A549 (cell line): Measurements from ENCODE around the gene GOT1. TPM values are rescaled to one million over a fixed set of nuclear protein-coding genes. Genes with fewer than 3 reads are reported as not detected.

Experiments
- ATAC-seq, 2 experiments: fragments of 200-7000 bp in 1 of 2; fragments of >200 bp in 1 of 2; cut with Nextera tagmentation in 1 of 2; cut with Tn5 transposase in 1 of 2; 3 replicates each; pipeline versions ENCODE4 v1.8.0 to v1.9.1; 2018 to 2020; ENCODE audit warnings: mild to moderate bottlenecking in 1 of 2, moderate library complexity in 1 of 2
- CTCF ChIA-PET: fragments of 300-600 bp; sonication (Branson Sonifier 250); formaldehyde crosslinking; extraction: SDS; loops from one replicate; lab custom pipeline; 2021; ENCODE audit warnings: antibody characterized with exemption, inconsistent platforms; lab: Yijun Ruan, JAX
- POLR2A ChIA-PET: fragments of 350-600 bp; formaldehyde crosslinking; extraction: SDS; loops from one replicate; lab custom pipeline; 2021; ENCODE audit warnings: antibody characterized with exemption, inconsistent platforms; lab: Yijun Ruan, JAX
- DNase-seq, 2 experiments: peaks; one replicate each; pipeline versions ENCODE4 v3.0.0 to v3.0.0-alpha.2; 2011 to 2016; ENCODE audit warnings: low read depth in 1 of 2, low spot score in 1 of 2
- FAIRE-seq: peaks from 2 replicates; lab custom pipeline; 2011; peaks lifted over from hg19 to GRCh38; lab: Jason Lieb, UNC
- H3K27ac ChIP-seq, 2 experiments: fragments of >200 bp; sonication (Bioruptor Twin); formaldehyde crosslinking; 3 replicates each; pipeline ENCODE4 v1.5.1; 2016 to 2017
- H3K4me1 ChIP-seq: fragments of >200 bp; sonication (Bioruptor Twin); formaldehyde crosslinking; 3 replicates; pipeline ENCODE4 v1.6.1; 2016
- H3K4me2 ChIP-seq: fragments of >200 bp; sonication (Bioruptor Twin); formaldehyde crosslinking; 3 replicates; pipeline ENCODE4 v1.6.1; 2016
- H3K4me3 ChIP-seq: fragments of >200 bp; sonication (Bioruptor Twin); formaldehyde crosslinking; 3 replicates; pipeline ENCODE4 v1.5.1; 2016
- H3K9me3 ChIP-seq: fragments of >200 bp; sonication (Bioruptor Twin); formaldehyde crosslinking; 3 replicates; pipeline ENCODE4 v1.6.1; 2016
- CTCF ChIP-seq: fragments of >200 bp; sonication (Bioruptor Twin); formaldehyde crosslinking; IDR thresholded peaks from 3 replicates; pipeline ENCODE4 v1.5.1; 2016
- EHF ChIP-seq: fragments of 250-450 bp; sonication (Bioruptor Pico); IDR thresholded peaks from 2 replicates; pipeline ENCODE4 v1.5.0; 2020; ENCODE audit warnings: mild to moderate bottlenecking
- EHMT2 ChIP-seq: fragments of 200-600 bp; sonication (generic); IDR thresholded peaks from 2 replicates; pipeline ENCODE4 v1.6.1; 2016; ENCODE audit warnings: antibody characterized with exemption, low read depth, mild to moderate bottlenecking, moderate library complexity
- EP300 ChIP-seq, 2 experiments: fragments of >200 bp; sonication (Bioruptor Twin); formaldehyde crosslinking; IDR thresholded peaks; 2 replicates in 1 of 2; 3 replicates in 1 of 2; pipeline ENCODE4 v1.6.1; 2016 to 2017
- GATA3 ChIP-seq: IDR thresholded peaks from 2 replicates; pipeline ENCODE4 v1.6.1; 2012; ENCODE audit warnings: borderline replicate concordance
- HEYL ChIP-seq: fragments of 250-450 bp; sonication (Bioruptor Pico); IDR thresholded peaks from 2 replicates; pipeline ENCODE4 v1.8.0; 2021; ENCODE audit warnings: mild to moderate bottlenecking, moderate library complexity
- HMGXB4 ChIP-seq: fragments of 250-450 bp; sonication (Bioruptor Pico); IDR thresholded peaks from 2 replicates; pipeline ENCODE4 v1.5.0; 2021; ENCODE audit warnings: mild to moderate bottlenecking, moderate library complexity, borderline replicate concordance
- MAFK ChIP-seq: fragments of 450-650 bp; IDR thresholded peaks from 2 replicates; pipeline ENCODE4 v1.6.1; 2014; ENCODE audit not compliant: partially characterized antibody
- MAZ ChIP-seq: fragments of 150-350 bp; IDR thresholded peaks from 2 replicates; pipeline ENCODE4 v1.6.1; 2014; ENCODE audit warnings: antibody characterized with exemption, low read depth, low read length, borderline replicate concordance
- NPAS2 ChIP-seq: fragments of 250-450 bp; sonication (Bioruptor Pico); IDR thresholded peaks from 2 replicates; pipeline ENCODE4 v1.8.0; 2022; ENCODE audit warnings: mild to moderate bottlenecking, moderate library complexity, borderline replicate concordance
- NR3C1 ChIP-seq: fragments of >200 bp; sonication (Bioruptor Twin); formaldehyde crosslinking; IDR thresholded peaks from 3 replicates; pipeline ENCODE4 v1.6.1; 2017
- PBX3 ChIP-seq: IDR thresholded peaks from 2 replicates; pipeline ENCODE4 v1.6.1; 2012
- PHF8 ChIP-seq: fragments of 200-600 bp; sonication (generic); IDR thresholded peaks from 2 replicates; pipeline ENCODE4 v1.6.1; 2016; ENCODE audit warnings: low read depth, mild to moderate bottlenecking, antibody characterized with exemption, moderate library complexity, borderline replicate concordance
- RAD21 ChIP-seq, 2 experiments: fragments of >200 bp in 1 of 2; sonication (Bioruptor Twin) in 1 of 2; formaldehyde crosslinking in 1 of 2; IDR thresholded peaks in 1 of 2; conservative IDR thresholded peaks in 1 of 2; 2 replicates in 1 of 2; 3 replicates in 1 of 2; pipeline ENCODE4 v1.6.1; 2012 to 2018; ENCODE audit warnings: inconsistent platforms in 1 of 2
- RARB ChIP-seq: fragments of 250-450 bp; sonication (Bioruptor Pico); IDR thresholded peaks from 2 replicates; pipeline ENCODE4 v1.8.0; 2021; ENCODE audit warnings: mild to moderate bottlenecking, moderate library complexity
- RNF2 ChIP-seq: fragments of 200-600 bp; sonication (generic); IDR thresholded peaks from 2 replicates; pipeline ENCODE4 v1.6.1; 2016; ENCODE audit warnings: low read depth, mild to moderate bottlenecking, antibody characterized with exemption, moderate library complexity, borderline replicate concordance
- SREBF2 ChIP-seq: fragments of 450-650 bp; IDR thresholded peaks from 2 replicates; pipeline ENCODE4 v1.6.1; 2014; ENCODE audit warnings: mild to moderate bottlenecking, moderate library complexity
- TP53 ChIP-seq: fragments of 250-450 bp; sonication (Bioruptor Pico); IDR thresholded peaks from 2 replicates; pipeline ENCODE4 v1.5.0; 2021; ENCODE audit warnings: mild to moderate bottlenecking, moderate library complexity
- ZC3H11A ChIP-seq: fragments of 450-650 bp; IDR thresholded peaks from 2 replicates; pipeline ENCODE4 v1.6.1; 2014; ENCODE audit warnings: antibody characterized with exemption, mild to moderate bottlenecking
- ZFP36 ChIP-seq: fragments of 450-650 bp; IDR thresholded peaks from 2 replicates; pipeline ENCODE4 v1.6.1; 2014; ENCODE audit warnings: borderline replicate concordance; ENCODE audit not compliant: partially characterized antibody
- ZNF302 ChIP-seq: fragments of 250-450 bp; sonication (Bioruptor Pico); IDR thresholded peaks from 2 replicates; pipeline ENCODE4 v1.9.0; 2021; ENCODE audit warnings: inconsistent platforms, mild to moderate bottlenecking, moderate library complexity
- ZSCAN20 ChIP-seq: fragments of 250-450 bp; sonication (Bioruptor Pico); IDR thresholded peaks from 2 replicates; pipeline ENCODE4 v1.8.0; 2022; ENCODE audit warnings: mild to moderate bottlenecking, moderate library complexity
- WGBS: methylation state at CpG from one replicate; pipeline ENCODE4 v1.1.6; 2017; ENCODE audit errors: missing lambda C conversion rate; 5-methylcytosine and 5-hydroxymethylcytosine counted together
- polyA plus RNA-seq, 4 experiments: library from polyadenylated mRNA; depleted of rRNA in 3 of 4; stranded (reverse); fragments of >200 nt; fragmentation: RNase III in 1 of 4; extraction: RNeasy Plus Mini Kit Qiagen cat#74134 plus additional on column Dnase treatment in 1 of 4; gene quantifications; 2 replicates in 3 of 4; 3 replicates in 1 of 4; pipeline ENCODE4 v1.2.3, GENCODE V29; 2011 to 2017
- TF ChIP-seq, protein P1 (sequence below): fragments of >200 bp; sonication (Bioruptor Twin); formaldehyde crosslinking; IDR thresholded peaks from 2 replicates; pipeline ENCODE4 v1.6.1; 2016
- TF ChIP-seq, protein P2 (sequence below): fragments of 450-650 bp; IDR thresholded peaks from 2 replicates; pipeline ENCODE4 v1.6.1; 2014; ENCODE audit warnings: antibody characterized with exemption

GOT1 gene
- polyA plus RNA-seq, 2 of the 4 experiments (the other 2 are of a cell fraction) = 31.1 to 34.9 TPM

GRCh38 chr10:99365311-99365710 lies 65.1 kb downstream of the GOT1 start:
- H3K4me2 ChIP-seq = no peak overlapping the region
- no peak for TF ChIP-seq MAFK
- TF ChIP-seq RAD21 (conservative IDR thresholded peaks at IDR 0.05 in 1 of 2, IDR thresholded peaks at IDR 0.05 in 1 of 2) = no peak
- TF ChIP-seq, protein P1, sequence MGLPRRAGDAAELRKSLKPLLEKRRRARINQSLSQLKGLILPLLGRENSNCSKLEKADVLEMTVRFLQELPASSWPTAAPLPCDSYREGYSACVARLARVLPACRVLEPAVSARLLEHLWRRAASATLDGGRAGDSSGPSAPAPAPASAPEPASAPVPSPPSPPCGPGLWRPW = no peak
- TF ChIP-seq GATA3 = no peak
- TF ChIP-seq ZFP36 = no peak
- no peak for TF ChIP-seq TP53 (CRISPR knock-in tag)
- no peak for TF ChIP-seq RNF2
- TF ChIP-seq RARB (CRISPR knock-in tag) = no peak
- no peak for TF ChIP-seq PBX3
- no peak for TF ChIP-seq ZC3H11A
- no peak for TF ChIP-seq HEYL (CRISPR knock-in tag)
- no peak for TF ChIP-seq PHF8
- TF ChIP-seq SREBF2 = no peak
- TF ChIP-seq, all 56 proteins: peak for 0
- FAIRE-seq (no peak), ATAC-seq (no peak), DNase-seq (no peak)
- 95% methylated on average over 1 of the region's 1 CpG for WGBS
- ChIA-PET POLR2A (no interaction called here), CTCF (no interaction called here)
- Histone ChIP-seq H3K9me3 (no peaks in the 10 kb centered on the region), H3K4me1 (0 out of 3 replicates have a peak, but pooled peaks cover 4% of the 10 kb centered on the region), H3K4me3 (no peak overlapping the region), H3K27ac (no peak overlapping the region)

DNA sequence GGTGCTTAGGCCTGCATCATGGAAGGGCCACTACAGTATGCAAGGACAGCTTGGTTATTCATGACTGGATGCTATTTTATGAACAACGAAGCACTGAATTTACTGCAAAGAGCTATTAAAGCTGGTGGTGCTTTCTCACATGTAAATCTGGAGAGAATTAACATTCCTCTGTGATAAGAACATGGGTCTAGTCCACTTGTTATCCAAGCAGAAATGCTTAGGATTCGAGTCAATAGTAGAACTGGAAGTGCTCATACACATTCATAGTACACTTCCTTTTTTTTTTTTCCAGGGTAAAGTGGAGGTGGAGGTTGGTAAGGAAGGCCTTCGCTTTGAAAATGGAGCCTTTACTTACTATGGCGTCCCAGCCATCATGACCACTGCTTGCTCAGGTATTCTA lies 66.3 kb downstream of the GOT1 start:
- DNase-seq = no peak
- Histone ChIP-seq H3K9me3 (no peaks in the 10 kb centered on the region), H3K4me3 (no peak overlapping the region), H3K4me1 (0 out of 3 replicates have a peak, but pooled peaks cover 4% of the 10 kb centered on the region), H3K4me2 (no peak overlapping the region), H3K27ac (no peak overlapping the region)
- FAIRE-seq = no peak
- CTCF ChIA-PET = interaction anchor here (1.6 kb wide), 1 partner anchor 896 kb away, joined by 5 read pairs; no protein-coding TSS in a partner anchor
- ATAC-seq = no peak
- TF ChIP-seq ZSCAN20 (CRISPR knock-in tag) = no peak
- TF ChIP-seq, protein P2, sequence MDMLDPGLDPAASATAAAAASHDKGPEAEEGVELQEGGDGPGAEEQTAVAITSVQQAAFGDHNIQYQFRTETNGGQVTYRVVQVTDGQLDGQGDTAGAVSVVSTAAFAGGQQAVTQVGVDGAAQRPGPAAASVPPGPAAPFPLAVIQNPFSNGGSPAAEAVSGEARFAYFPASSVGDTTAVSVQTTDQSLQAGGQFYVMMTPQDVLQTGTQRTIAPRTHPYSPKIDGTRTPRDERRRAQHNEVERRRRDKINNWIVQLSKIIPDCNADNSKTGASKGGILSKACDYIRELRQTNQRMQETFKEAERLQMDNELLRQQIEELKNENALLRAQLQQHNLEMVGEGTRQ = no peak
- TF ChIP-seq CTCF = no peak
- no peak for TF ChIP-seq EP300 (IDR thresholded peaks at IDR 0.05)
- TF ChIP-seq HMGXB4 (CRISPR knock-in tag) = no peak
- no peak for TF ChIP-seq NR3C1
- no peak for TF ChIP-seq ZNF302
- TF ChIP-seq MAZ = no peak
- no peak for TF ChIP-seq EHF (CRISPR knock-in tag)
- TF ChIP-seq EHMT2 = no peak
- TF ChIP-seq, protein P1 = no peak
- no peak for TF ChIP-seq NPAS2 (CRISPR knock-in tag)
- TF ChIP-seq, all 56 proteins: peak for 0
- POLR2A ChIA-PET = no interaction called here
- 92% methylated on average over 4 of the region's 4 CpGs for WGBS
